HG02981 (cell line): ENCODE measurements around the gene PARK7.

Source experiments
- ATAC-seq: cut with Tn5 transposase; IDR thresholded peaks from one replicate; pipeline ENCODE4 v1.9.1; 2021; ENCODE audit warnings: mild to moderate bottlenecking, moderate library complexity; ENCODE audit not compliant: unreplicated experiment

PARK7 gene

GRCh38 chr1:8006037-8006963 is 44.8 kb downstream of the PARK7 start:
- no peak for ATAC-seq

- no peak for ATAC-seq
Measured at GRCh38 chr1:8009043-8010002, 47.8 kb downstream of the PARK7 start.

GRCh38 chr1:8010080-8010664 is 48.7 kb downstream of the PARK7 start:
- ATAC-seq = no peak

- ATAC-seq = no peak
Measured at GRCh38 chr1:8011016-8011415, 49.5 kb downstream of the PARK7 start.

- no peak for ATAC-seq
Measured at GRCh38 chr1:8011923-8012858, 50.7 kb downstream of the PARK7 start.

- no peak for ATAC-seq
Measured at GRCh38 chr1:8012955-8013354, 51.4 kb downstream of the PARK7 start.

- no peak for ATAC-seq
Measured at GRCh38 chr1:8013399-8013798, 51.9 kb downstream of the PARK7 start.

- no peak for ATAC-seq
Measured at GRCh38 chr1:8013800-8014199, 52.3 kb downstream of the PARK7 start.

- no peak for ATAC-seq
Measured at GRCh38 chr1:8014381-8014988, 53.0 kb downstream of the PARK7 start.

- ATAC-seq = no peak
Measured at GRCh38 chr1:8015036-8015808, 53.7 kb downstream of the PARK7 start.

GRCh38 chr1:8015809-8016165 is 54.3 kb downstream of the PARK7 start:
- ATAC-seq = no peak

- no peak for ATAC-seq
Measured at GRCh38 chr1:8016210-8016894, 54.8 kb downstream of the PARK7 start.

- no peak for ATAC-seq
Measured at GRCh38 chr1:8016895-8017241, 55.4 kb downstream of the PARK7 start.

- ATAC-seq = no peak
Measured at GRCh38 chr1:8017495-8018197, 56.1 kb downstream of the PARK7 start.

GRCh38 chr1:8018492-8019228 is 57.1 kb downstream of the PARK7 start:
- ATAC-seq = no peak

GRCh38 chr1:8019229-8019620 is 57.7 kb downstream of the PARK7 start:
- no peak for ATAC-seq

- ATAC-seq = no peak
Measured at GRCh38 chr1:8020032-8020431, 58.5 kb downstream of the PARK7 start.
